HG03565 (cell line): ENCODE data around the gene NFAM1.

Experiments
- ATAC-seq: cut with Tn5 transposase; IDR thresholded peaks from one replicate; pipeline ENCODE4 v1.9.1; 2021; ENCODE audit warnings: mild to moderate bottlenecking, moderate library complexity; ENCODE audit not compliant: unreplicated experiment

NFAM1 gene

GRCh38 chr22:42439821-42440674 is 7.8 kb upstream of the NFAM1 start:
- ATAC-seq = no peak

DNA sequence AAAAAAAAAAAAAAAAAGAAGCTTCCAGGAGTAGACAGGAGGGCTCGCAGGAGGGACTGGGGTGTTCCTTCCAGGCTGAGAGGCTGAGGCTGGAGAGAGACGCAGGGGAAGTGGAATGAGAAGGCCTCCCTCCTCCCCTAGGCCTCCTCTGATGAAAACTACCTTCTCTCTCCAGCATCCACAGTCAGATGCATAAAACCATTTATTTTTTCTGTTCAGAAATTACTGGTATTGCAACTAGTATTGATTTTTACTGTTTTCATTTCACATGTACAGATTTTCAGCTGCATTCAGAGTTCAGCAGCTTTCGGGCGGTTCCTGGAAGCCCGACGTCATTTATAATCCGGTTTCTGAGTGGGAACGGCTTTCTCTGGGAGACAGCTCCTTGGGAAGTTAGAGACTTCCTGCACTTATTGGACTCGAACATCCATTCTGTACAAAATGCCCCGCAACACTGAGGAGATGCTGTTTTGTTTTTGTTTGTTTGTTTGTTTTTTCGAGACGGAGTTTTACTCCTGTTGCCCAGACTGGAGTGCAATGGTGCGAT is 6.9 kb upstream of the NFAM1 start:
- ATAC-seq = no peak

- no peak for ATAC-seq
Measured at GRCh38 chr22:42438293-42438650, 6.1 kb upstream of the NFAM1 start.

GRCh38 chr22:42437488-42438292 is 5.5 kb upstream of the NFAM1 start:
- no peak for ATAC-seq

DNA sequence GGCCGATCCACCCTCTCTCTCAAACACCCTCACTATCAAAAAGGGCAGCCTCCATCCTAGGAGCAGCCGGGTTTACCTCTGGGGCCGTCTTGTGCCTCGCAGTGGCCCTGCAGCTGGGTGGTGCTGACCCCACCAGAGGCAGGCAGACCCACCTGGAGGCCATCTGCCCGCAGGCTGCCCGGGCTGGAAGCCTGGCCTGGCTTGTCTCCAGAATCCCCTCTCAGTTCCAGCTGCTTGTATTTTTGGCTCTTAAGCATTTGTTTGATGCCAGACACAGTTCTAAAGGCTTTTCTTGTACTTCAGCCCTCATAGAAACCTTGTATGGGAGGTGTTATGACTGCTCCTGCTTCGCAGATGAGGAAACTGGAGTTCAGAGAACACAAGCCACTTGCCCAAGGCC is 4.2 kb upstream of the NFAM1 start:
- ATAC-seq = no peak

DNA sequence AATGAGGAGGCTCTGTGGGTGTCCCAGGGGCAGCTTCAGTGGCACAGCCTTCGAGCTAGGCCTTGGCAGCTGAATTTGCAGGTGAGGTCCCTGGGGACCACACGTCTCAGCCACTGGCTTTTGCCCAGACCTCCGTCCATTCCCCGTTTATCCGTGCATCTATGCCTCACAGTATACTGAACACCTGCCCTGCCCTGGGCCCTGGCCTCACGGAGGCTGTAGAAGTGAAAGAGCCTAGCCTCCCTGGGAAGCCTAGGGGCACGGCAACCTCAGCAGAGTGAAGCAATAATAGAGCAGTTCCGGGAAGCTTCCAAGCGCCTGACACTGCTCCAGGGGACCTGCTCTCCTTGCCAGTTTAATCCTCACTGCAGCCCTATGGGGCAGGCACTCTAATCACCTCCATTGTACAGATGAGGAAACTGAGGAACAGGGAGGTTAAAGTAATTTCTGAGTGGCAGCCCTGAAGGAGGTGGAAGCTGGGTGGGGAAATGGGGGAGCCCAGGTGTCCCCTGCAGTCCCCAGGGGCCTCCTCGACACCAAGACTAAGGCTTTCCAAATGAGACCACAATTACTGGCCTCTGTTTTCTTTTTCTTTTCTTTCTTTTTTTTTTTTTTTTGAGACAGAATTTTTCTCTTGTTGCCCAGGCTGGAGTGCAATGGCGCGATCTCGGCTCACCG is 2.7 kb upstream of the NFAM1 start:
- ATAC-seq = no peak

- ATAC-seq = no peak
Measured at GRCh38 chr22:42433754-42434682, 1.8 kb upstream of the NFAM1 start.

- no peak for ATAC-seq
Measured at GRCh38 chr22:42432818-42433217, 615 bp upstream of the NFAM1 start.

DNA sequence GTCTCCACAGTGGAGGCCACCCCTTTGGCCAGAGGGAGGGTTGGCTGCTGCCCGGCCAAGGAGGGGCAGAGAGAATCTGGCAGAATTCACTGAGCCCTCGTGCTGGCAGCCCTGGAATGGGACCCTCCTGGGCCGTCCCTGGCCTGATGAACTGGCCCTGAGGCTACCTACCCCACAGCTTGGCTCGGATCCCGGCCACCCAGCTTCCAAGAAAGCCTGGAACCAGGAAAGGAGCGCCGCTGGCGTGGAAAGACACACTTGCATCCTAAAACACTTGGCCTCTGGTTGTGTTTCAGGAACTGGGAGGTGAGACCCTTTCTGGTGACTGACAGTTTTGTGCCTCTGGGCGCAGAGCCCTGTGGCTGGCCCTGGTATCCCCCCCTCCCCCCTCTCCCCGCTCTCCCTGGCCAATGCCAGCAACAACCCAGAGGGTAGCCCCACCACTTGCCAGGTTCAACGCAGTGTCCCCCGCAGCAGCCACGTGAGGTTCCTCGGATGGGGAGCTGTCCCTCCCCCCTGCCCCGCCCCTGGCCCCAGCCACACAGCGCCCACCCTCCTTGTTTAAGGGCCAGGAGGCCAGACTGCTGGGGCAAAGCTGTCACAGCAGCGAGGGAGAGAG is 693 bp downstream of the NFAM1 start:
- no peak for ATAC-seq

GRCh38 chr22:42430528-42431125 is 1.6 kb downstream of the NFAM1 start:
- no peak for ATAC-seq

DNA sequence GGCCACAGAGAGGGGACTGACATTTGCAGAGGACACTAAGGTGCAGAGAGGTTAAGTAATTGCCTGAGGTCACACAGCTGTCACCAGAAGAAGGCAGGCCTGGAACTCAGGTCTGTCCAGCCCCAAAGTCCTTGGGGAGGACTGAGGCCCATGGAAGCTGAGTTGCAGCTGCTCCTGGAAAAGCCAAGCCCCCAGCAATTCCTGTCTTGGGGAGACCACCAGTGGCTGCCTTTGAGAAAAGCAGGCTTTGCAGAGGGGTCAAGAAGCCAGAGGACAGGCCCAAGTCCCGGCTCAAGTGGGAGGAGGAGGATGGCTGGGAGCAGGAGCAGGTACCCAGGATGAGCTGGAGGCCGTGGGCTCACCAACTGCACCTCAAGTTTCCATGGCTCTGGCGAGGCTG is 3.4 kb downstream of the NFAM1 start:
- no peak for ATAC-seq

DNA sequence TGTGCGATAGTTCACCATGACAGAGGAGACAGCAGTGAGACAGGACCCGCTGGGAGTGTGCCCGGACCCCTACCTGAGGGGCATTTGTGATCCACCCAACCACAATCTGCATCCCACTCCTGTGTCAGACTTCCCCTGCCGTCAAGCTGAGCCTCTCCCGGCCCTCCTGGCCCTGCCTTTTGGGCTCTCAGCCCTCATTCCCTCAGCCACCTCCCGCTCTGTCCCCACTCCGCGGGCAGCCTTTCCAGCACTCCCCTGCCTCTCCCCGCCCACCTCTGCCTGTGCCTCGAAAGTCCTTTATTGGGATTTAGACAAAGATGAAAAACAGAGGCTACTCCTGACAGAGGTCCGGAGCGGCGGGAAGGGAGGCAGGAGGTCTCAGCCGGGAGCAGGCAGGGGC is 4.2 kb downstream of the NFAM1 start:
- no peak for ATAC-seq

GRCh38 chr22:42427167-42427566 is 5.0 kb downstream of the NFAM1 start:
- no peak for ATAC-seq

GRCh38 chr22:42425989-42426355 is 6.2 kb downstream of the NFAM1 start:
- no peak for ATAC-seq

DNA sequence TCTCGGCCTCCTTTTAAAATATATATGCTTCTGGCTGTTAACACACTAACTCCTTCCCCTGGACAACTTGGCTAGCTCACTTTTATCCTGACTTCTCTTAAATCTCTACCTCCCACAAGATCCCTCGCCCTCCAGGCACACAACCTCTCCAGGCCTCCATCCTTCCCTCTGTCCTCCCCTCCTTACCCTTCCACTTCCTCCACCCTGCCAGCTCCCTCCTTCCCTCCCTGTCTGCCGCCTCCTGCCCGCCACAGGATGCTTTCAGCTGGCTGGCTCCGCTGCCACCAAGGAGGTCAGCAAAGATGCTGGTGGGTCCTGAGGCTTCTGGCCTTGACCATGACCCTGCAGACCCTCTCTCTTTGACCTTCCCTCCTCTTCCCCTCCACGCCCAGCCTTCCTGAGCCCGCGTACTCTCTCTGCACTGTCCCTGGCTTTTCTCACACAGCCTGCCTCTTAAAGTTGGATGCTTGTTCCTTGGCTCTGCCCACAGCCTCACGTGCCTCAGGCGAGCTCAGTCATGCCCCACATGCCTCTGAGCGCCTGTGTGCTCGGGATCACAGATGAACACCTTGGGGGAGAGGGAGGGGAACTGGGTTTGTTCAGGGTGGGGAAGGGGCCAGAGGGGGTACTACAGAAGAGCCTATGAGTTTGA is 6.7 kb downstream of the NFAM1 start:
- ATAC-seq = no peak

DNA sequence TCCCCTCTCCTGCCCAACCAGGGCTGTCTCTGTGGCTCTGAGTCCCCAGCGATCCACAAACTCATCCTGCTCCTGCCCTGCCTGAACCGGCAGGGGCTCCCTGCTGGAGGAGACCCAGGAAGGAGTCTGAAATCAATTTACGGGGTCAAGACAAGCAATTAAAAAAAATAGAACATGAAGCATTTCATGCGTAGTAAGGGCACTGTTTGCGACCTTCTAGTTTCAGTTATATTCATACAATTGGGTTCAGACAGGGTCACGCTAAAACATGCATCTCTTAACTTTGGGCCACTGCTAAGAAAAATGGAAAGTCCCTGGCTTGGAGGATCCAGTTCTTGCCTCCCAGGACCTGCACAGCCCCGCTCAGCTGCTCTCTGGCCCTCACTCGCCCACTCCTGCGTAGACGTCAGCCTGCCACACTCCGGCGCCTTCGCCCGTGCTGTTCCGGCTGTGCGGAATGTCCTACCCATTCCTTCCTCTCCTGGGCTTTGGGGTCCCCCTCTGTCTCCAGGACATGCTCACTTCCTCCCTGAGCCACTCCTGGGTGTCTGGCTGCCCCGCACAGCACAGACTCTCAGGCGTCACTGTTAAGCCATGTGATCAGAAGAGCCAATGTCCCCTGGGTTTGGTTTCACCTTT is 12.8 kb downstream of the NFAM1 start:
- ATAC-seq = no peak

DNA sequence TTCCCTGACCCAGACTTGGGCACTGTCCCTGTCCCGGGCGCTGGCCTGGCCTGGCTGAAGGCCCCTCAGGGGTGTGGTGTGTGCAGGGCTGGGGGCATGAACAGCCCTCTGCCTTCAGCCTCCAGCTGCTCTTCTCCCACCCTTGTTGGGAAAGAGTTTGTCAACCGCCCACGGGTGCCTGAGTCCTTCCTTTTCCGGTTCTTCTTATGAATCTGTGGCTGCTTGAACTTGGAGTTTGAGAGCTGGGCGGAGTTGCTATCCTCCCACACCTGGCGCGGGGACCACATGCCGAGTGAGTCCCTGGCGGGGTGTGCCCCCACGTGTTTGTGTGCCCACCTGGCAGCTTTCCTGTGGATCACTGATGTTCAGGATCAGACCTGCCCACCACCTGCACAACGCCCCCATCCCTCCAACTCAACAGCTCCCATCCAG is 13.4 kb downstream of the NFAM1 start:
- no peak for ATAC-seq

DNA sequence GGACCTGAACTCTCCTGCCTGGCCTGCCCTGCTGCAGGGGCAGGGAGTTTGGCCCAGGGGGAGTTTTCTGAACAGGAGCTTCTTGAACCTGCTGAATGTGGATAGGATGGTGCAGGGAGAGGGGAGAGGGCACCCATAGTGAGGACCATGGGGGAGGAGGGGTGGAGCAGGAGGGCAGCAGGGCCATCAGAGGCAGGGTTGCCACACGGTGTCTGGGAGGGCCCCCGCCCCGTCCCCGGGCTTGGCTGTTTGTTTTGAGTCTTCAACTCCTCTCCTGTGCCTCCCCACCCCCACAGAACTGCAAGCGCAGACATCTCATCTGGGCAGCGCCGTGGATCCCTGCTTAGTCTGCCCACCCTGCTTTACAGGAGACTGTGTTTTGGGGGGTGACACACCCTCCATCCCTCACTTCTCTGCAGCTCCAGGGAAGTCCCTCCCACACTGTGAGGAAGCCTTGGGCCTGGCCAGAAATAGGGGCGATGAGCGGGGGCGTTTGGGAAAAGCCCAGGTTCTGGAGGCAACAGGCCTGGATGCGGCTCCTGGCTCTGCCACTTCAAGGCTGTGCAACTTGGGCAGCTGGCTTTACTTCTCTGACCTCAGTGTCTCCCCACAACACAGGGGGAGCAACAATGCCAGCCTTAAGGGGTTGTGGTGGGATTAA is 14.4 kb downstream of the NFAM1 start:
- ATAC-seq = no peak
